Mesodermal cell (in vitro differentiated cells): Measurements from ENCODE around the gene NCF2. TPM values are rescaled to one million over a fixed set of nuclear protein-coding genes. Genes with fewer than 3 reads are reported as not detected.
A peak's percentile ranks its signal among the peaks of the same experiment; 100 is the strongest.

Experiments
- H3K27ac ChIP-seq: 2 replicates; pipeline ENCODE4 v1.7.0; 2013; ENCODE audit warnings: mild to moderate bottlenecking, low read depth, low read length, moderate library complexity; ENCODE audit not compliant: severe bottlenecking
- H3K36me3 ChIP-seq: 2 replicates; pipeline ENCODE4 v1.7.1; 2013; ENCODE audit warnings: mild to moderate bottlenecking, low read length, moderate library complexity; ENCODE audit not compliant: control insufficient read depth, insufficient read depth
- H3K4me1 ChIP-seq: one replicate; pipeline ENCODE4 v1.7.1; 2013; ENCODE audit warnings: mild to moderate bottlenecking, low read length; ENCODE audit not compliant: insufficient read depth, control insufficient read depth, poor library complexity, severe bottlenecking
- H3K4me3 ChIP-seq: 2 replicates; pipeline ENCODE4 v1.7.0; 2013; ENCODE audit warnings: low read length, control low read depth, mild to moderate bottlenecking; ENCODE audit not compliant: insufficient read depth, poor library complexity, severe bottlenecking; ENCODE audit errors: extremely low read depth
- H3K9me3 ChIP-seq: 2 replicates; pipeline ENCODE4 v1.7.1; 2013; ENCODE audit warnings: mild to moderate bottlenecking, low read length, moderate library complexity; ENCODE audit not compliant: control insufficient read depth
- WGBS, 2 experiments: methylation state at CpG; one replicate each; pipeline ENCODE4 v1.1.5; 2013; ENCODE audit warnings: missing lambda C conversion rate in 2 of 2; ENCODE audit not compliant: insufficient coverage in 2 of 2; 5-methylcytosine and 5-hydroxymethylcytosine counted together
- polyA plus RNA-seq, 2 experiments: library from polyadenylated mRNA; stranded (reverse); fragments of 50-300 nt; gene quantifications; one replicate each; pipeline ENCODE4 v1.2.3, GENCODE V29; 2013

Gene NCF2
- not detected for polyA plus RNA-seq (2013, experiment 1 of 2)
- not detected for polyA plus RNA-seq (2013, experiment 2 of 2)

- H3K4me3 ChIP-seq = no peak within 1 kb of the TSS
- H3K4me1 ChIP-seq = no peaks in the 10 kb centered on the region
- H3K9me3 ChIP-seq = no peaks in the 10 kb centered on the region
- H3K36me3 ChIP-seq = no peaks in the 10 kb centered on the region
- no peak within 1 kb of the TSS for H3K27ac ChIP-seq
- 89 to 96% methylated on average over 3 to 4 of the region's 6 CpGs for WGBS, 2 experiments
Measured at GRCh38 chr1:183590244-183591191, at the start of gene NCF2. NCF2 (minus strand) TSS chr1:183590459; CDS start chr1:183590329, 130 bp downstream.

- H3K4me1 ChIP-seq = peaks cover 4% of the 10 kb centered on the region
- 71 to 98% methylated on average over 1 to 3 of the region's 7 CpGs for whole genome bisulfite sequencing, 2 experiments
- no peak overlapping the region for H3K27ac ChIP-seq
- no peak overlapping the region for H3K4me3 ChIP-seq
- no peaks in the 10 kb centered on the region for H3K36me3 ChIP-seq
- H3K9me3 ChIP-seq = no peaks in the 10 kb centered on the region
Measured at GRCh38 chr1:183638649-183639387, 48.6 kb upstream of the NCF2 start.

- Histone ChIP-seq H3K9me3 (no peaks in the 10 kb centered on the region), H3K36me3 (peaks cover 12% of the 10 kb centered on the region), H3K4me3 (peak overlapping the region; percentile 79), H3K4me1 (peaks cover 15% of the 10 kb centered on the region), H3K27ac (no peak overlapping the region)
- WGBS, 2 experiments = 74 to 85% methylated on average over 2 to 3 of the region's 5 CpGs
Measured at GRCh38 chr1:183636783-183637182, 46.5 kb upstream of the NCF2 start.

DNA sequence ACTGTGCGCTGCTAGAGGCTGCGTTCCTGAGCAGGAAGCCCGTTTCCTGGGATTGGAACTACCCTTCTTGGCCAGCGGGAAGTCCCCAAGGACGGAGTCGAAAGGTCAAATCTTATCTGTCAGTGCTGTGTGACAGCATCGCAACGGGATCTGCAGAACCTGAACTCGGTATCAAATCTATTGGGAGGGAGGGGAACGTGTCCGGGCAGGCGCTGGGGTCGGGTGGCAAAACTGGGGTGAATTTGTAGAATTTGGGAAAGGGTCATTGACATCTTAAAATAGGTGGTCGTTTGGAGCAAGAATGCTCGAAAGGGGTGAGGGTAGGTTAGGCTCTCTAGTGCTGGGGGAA is 46.0 kb upstream of the NCF2 start:
- Histone ChIP-seq H3K27ac (no peak overlapping the region), H3K4me3 (peak overlapping the region; percentile 79), H3K9me3 (no peaks in the 10 kb centered on the region), H3K36me3 (peaks cover 15% of the 10 kb centered on the region), H3K4me1 (peaks cover 15% of the 10 kb centered on the region)
- 5 to 11% methylated on average over 11 to 15 of the region's 15 CpGs for WGBS, 2 experiments

DNA sequence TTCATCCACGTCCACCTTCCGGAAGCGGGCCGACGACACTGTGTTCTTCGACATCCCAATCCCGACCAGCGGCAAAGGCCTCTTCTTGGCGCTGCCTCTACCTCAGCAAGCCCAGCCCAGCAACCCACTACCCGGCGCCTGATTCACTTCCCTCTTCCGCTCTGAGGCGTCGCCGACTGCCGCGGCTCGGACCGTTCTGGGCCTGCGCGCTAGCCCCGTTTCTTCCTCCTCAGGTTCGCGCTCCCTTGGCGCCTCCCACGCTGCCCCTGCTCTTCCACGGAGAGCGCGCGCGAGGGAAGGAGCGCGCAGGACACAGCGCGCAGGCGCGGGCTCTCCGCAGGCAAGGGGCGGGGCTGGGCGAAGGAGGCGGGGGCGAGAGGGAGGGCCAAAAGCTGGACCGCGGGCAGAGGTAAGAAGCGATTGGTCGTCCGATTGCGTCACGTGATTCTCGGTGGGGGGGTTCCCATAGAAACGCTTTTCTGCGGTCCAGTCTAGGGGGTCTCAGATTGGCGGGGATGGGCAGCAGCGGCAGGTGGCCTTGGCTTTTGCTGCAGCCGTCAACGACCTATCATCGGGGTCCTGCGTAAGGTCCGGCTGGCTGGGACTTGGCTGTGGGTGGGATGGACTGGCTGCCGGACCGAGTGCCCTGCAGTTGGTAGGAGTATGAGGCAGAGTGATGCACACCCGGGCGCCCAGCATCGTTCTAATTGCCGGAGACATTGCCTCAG is 45.5 kb upstream of the NCF2 start, which contains the start of gene ARPC5:
TSS of gene ARPC5 (minus strand) at position 178 of the 728 bp plus-strand sequence. CDS start at position 54, 124 bp downstream.
- 0% methylated on average over 47 to 58 of the region's 65 CpGs for WGBS, 2 experiments
- Histone ChIP-seq H3K4me3 (peak within 1 kb of the TSS; percentile 79), H3K4me1 (peaks cover 15% of the 10 kb centered on the region), H3K27ac (peak within 1 kb of the TSS; percentile 54), H3K36me3 (peaks cover 20% of the 10 kb centered on the region), H3K9me3 (no peaks in the 10 kb centered on the region)

GRCh38 chr1:183635099-183635605 is 44.9 kb upstream of the NCF2 start:
- no peaks in the 10 kb centered on the region for H3K9me3 ChIP-seq
- peak overlapping the region; percentile 54 for H3K27ac ChIP-seq
- H3K36me3 ChIP-seq = peaks cover 25% of the 10 kb centered on the region
- 0% methylated on average over 30 to 33 of the region's 42 CpGs for WGBS, 2 experiments
- peak overlapping the region; percentile 79 for H3K4me3 ChIP-seq
- H3K4me1 ChIP-seq = peaks cover 15% of the 10 kb centered on the region

DNA sequence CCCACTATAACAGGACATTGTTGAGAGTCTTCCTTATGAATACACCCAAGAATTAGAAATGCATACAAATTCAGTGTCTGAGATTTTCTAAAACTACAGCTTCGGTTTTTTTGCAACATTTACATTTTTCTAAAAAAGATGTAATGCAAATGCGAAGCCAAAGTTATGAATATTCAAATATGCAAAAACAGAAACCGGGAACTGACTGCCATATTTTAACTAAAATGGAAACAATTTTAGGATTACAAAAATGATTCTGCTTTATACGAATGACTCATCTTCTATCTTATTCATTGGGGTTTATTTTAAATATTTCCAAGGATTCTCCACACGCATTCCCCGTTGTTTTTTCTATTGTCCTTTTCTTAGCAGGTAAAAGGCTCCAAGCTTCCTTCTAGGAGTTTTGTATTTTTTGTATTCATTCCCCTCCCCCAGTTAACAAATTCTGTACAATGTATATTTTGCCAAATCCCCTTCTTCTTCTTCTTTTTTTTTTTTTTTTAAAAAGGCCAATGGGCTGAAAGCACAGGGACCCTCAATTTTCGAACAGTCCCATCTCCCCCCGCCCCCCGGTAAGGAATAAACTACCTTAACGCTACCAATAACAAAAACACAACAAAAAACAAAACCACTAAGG is 44.3 kb upstream of the NCF2 start:
- 0% methylated on average over 4 of the region's 10 CpGs; no CpG with 5 or more reads in 1 of the 2 experiments for WGBS, 2 experiments
- H3K36me3 ChIP-seq = peaks cover 29% of the 10 kb centered on the region
- no peaks in the 10 kb centered on the region for H3K9me3 ChIP-seq
- H3K27ac ChIP-seq = peak overlapping the region; percentile 54
- peak overlapping the region; percentile 79 for H3K4me3 ChIP-seq
- peaks cover 15% of the 10 kb centered on the region for H3K4me1 ChIP-seq

DNA sequence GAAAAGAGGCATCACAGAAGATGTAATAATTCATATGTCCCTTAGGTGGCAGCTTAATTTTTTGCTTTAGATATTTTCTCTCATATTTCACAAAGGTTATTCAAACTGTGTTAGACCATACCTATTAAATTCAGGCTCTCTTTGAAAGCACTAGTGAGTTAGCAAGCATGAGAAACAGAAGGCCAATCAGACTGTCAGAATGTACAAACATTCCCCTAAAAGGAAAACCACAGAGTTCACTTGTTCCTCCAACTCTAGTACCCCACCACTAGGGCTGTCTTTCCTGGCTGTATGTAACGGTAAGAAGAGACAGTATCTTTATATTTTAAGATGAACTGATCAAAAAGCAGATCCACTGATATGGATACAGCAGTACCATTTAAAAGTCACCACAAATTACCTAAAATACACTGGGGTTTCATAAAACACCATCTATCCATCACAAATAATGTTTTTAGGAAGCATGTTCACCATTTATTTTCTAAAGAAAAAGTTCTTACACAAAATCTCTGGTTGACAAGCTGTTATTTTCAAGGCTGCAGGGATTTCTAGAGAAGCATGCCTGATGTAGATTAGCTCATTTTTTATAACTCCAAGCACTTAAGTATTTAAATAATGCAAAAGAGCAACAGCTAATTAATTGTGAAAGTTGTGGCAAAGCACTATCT is 43.6 kb upstream of the NCF2 start:
- Histone ChIP-seq H3K4me1 (peaks cover 15% of the 10 kb centered on the region), H3K9me3 (no peaks in the 10 kb centered on the region), H3K36me3 (peaks cover 34% of the 10 kb centered on the region), H3K27ac (peak overlapping the region; percentile 17), H3K4me3 (peak overlapping the region; percentile 79)
- WGBS, 2 experiments = no CpG with 5 or more reads among the region's 1 CpG

DNA sequence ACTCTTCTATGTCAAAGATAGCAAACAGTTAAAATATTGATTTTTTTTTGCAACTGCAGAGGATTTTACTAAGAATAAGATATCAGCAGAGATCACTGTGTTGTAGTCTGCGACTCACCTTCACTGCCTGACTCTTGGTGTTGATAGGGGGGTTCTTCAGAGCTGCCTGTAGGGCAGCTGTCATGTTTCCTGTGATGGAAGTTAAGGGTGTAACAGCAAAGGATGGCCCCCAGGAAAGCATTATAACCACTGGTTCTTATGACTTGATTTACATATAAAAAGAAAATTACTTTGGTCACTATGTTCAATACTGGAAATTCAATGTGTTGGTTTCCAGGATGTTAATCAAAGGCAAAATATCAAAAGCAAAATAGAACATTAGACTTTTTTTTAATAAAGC is 42.7 kb upstream of the NCF2 start:
- Histone ChIP-seq H3K4me1 (peaks cover 15% of the 10 kb centered on the region), H3K36me3 (peaks cover 43% of the 10 kb centered on the region), H3K4me3 (peak overlapping the region; percentile 79), H3K9me3 (no peaks in the 10 kb centered on the region), H3K27ac (no peak overlapping the region)
- WGBS, 2 experiments = 33 to 57% methylated on average over 1 of the region's 1 CpG
